Gastroesophageal sphincter (tissue), 4 donors: ENCODE data around the gene ITGB5. TPM values are rescaled to one million over a fixed set of nuclear protein-coding genes. Genes with fewer than 3 reads are reported as not detected.

Experiments used
- ATAC-seq: fragments of 150-250 bp; one replicate; pipeline ENCODE4 v1.9.1; 2016; ENCODE audit warnings: mild to moderate bottlenecking, moderate library complexity
- H3K27ac ChIP-seq, 4 donors: fragments of 200-600 bp; sonication (generic) in 3 of 4; 1 replicate in 3 of 4; 2 replicates in 1 of 4; pipeline ENCODE4 v1.5.1; 2016 to 2019
- H3K27me3 ChIP-seq: fragments of 200-600 bp; sonication (generic); one replicate; pipeline ENCODE4 v1.5.1; 2019
- H3K36me3 ChIP-seq, 2 donors: fragments of 200-600 bp; sonication (generic); one replicate each; pipeline ENCODE4 v1.5.1; 2019; ENCODE audit warnings: control low read depth in 1 of 2
- H3K4me1 ChIP-seq, 3 donors: fragments of 200-600 bp; sonication (generic); 1 replicate in 2 of 3; 2 replicates in 1 of 3; pipeline ENCODE4 v1.5.1; 2016 to 2019; ENCODE audit warnings: control low read depth in 2 of 3
- H3K4me3 ChIP-seq, 2 donors: fragments of 200-600 bp; sonication (generic); one replicate each; pipeline ENCODE4 v1.5.1; 2019; ENCODE audit warnings: mild to moderate bottlenecking in 1 of 2, moderate library complexity in 1 of 2
- H3K9me3 ChIP-seq, 3 donors: fragments of 200-600 bp; sonication (generic); one replicate each; pipeline ENCODE4 v1.5.1; 2017 to 2019; ENCODE audit warnings: control low read depth in 2 of 3
- EP300 ChIP-seq: sonication (generic); formaldehyde crosslinking; IDR thresholded peaks from one replicate; pipeline ENCODE4 v1.6.1; 2017; ENCODE audit warnings: antibody characterized with exemption, mild to moderate bottlenecking
- POLR2A ChIP-seq, 2 donors: fragments of 450-650 bp; IDR thresholded peaks; one replicate each; pipeline ENCODE4 v1.6.1; 2017; ENCODE audit warnings: antibody characterized with exemption in 2 of 2, mild to moderate bottlenecking in 2 of 2, moderate library complexity in 1 of 2
- POLR2AphosphoS5 ChIP-seq: sonication (generic); formaldehyde crosslinking; IDR thresholded peaks from one replicate; pipeline ENCODE4 v1.6.1; 2017; ENCODE audit warnings: antibody characterized with exemption
- whole genome bisulfite sequencing, 2 donors: methylation state at CpG; one replicate each; pipeline ENCODE4 v1.1.5; 2018; ENCODE audit warnings: low coverage in 1 of 2; 5-methylcytosine and 5-hydroxymethylcytosine counted together
- total RNA-seq, 4 donors: library from RNA; depleted of rRNA; stranded (reverse); fragments of >200 nt; gene quantifications; one replicate each; pipeline ENCODE4 v1.1.0, GENCODE V29; 2016
- TF ChIP-seq, protein P1 (sequence below), 4 experiments: fragments of 200-600 bp in 2 of 4; fragments of 450-650 bp in 2 of 4; sonication (generic) in 1 of 4; IDR thresholded peaks; one replicate each; pipeline ENCODE4 v1.5.1; 2017 to 2019; ENCODE audit warnings: antibody characterized with exemption in 4 of 4, mild to moderate bottlenecking in 2 of 4, moderate library complexity in 2 of 4

The ITGB5 gene
- total RNA-seq, 4 donors from 2014 or later: 125 to 312 (median 151) TPM

DNA sequence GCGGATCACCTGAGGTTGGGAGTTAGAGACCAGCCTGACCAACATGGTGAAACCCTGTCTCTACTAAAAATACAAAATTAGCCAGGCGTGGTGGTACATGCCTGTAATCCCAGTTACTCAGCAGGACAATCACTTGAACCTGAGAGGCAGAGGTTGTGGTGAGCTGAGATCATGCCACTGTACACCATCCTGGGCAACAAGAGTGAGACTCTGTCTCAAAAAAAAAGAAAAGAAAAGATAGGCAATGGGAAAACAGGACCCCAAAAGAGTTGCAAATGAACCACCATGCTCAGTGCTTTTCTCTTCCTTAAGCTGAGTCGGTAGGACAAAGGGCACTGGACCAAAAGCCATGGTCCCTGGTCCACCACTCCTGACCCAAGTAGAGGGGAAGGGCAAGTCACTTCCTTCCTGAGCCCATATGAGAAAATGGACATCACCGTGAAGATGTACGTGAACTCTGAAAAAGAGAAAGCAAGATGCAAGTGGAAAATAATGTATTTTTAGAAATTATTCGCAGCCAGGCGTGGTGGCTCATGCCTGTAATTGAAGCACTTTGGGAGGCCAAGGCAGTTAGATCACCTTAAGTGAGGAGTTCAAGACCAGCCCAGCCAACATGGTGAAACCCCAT lies 2.6 kb downstream of the ITGB5 start:
- Histone ChIP-seq H3K27me3 (no peaks in the 10 kb centered on the region), H3K27ac (peak overlapping the region in 1 of 4 donors; percentile 98), H3K4me3 (no peak overlapping the region), H3K4me1 (peaks cover 0 to 70% (median 8%) of the 10 kb centered on the region in 3 donors), H3K36me3 (peaks cover 0 to 8% of the 10 kb centered on the region in 2 donors), H3K9me3 (no peaks in the 10 kb centered on the region)
- no peak for TF ChIP-seq POLR2A (IDR thresholded peaks at IDR 0.05)
- TF ChIP-seq, protein P1, sequence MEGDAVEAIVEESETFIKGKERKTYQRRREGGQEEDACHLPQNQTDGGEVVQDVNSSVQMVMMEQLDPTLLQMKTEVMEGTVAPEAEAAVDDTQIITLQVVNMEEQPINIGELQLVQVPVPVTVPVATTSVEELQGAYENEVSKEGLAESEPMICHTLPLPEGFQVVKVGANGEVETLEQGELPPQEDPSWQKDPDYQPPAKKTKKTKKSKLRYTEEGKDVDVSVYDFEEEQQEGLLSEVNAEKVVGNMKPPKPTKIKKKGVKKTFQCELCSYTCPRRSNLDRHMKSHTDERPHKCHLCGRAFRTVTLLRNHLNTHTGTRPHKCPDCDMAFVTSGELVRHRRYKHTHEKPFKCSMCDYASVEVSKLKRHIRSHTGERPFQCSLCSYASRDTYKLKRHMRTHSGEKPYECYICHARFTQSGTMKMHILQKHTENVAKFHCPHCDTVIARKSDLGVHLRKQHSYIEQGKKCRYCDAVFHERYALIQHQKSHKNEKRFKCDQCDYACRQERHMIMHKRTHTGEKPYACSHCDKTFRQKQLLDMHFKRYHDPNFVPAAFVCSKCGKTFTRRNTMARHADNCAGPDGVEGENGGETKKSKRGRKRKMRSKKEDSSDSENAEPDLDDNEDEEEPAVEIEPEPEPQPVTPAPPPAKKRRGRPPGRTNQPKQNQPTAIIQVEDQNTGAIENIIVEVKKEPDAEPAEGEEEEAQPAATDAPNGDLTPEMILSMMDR (IDR thresholded peaks at IDR 0.05): no peak
- TF ChIP-seq EP300: no peak
- TF ChIP-seq POLR2AphosphoS5: no peak
- no peak for ATAC-seq
- WGBS, 2 donors: 68 to 77% methylated on average over 4 to 6 of the region's 7 CpGs

DNA sequence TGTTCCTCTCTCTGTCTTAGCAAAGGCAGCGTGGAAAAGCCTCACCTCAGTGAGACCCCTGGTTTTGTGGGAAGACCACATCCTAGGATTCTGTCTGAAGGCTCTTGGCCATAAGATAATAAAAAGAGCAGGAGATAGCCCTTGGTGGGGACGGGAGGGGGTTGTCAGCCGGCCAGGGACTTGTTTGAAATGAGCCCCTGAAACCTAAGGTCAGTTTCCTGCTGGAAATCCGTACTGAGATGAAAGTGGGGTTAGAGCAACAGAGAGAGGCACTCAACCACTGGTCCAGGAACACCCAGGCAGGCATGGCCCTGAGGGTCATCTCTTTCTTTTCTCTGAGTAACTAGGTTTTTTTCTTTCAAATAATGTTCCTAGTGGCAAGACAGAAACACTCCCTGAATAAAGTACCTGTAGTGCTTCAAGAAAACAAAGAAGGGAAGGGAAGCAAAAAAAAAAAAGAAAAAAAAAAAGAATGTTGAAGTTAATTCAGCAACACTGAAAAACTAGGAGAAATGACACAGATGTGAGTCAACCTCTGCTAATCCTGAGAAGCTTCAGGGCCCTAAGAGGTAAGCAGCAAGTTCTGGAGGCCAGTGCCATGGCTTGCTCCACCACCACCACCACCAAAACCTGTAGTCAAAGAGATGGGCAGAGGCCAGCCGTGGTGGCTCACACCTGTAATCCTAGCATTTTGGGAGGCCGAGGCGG lies 3.2 kb downstream of the ITGB5 start:
- ATAC-seq: no peak
- Histone ChIP-seq H3K27me3 (no peaks in the 10 kb centered on the region), H3K4me1 (peaks cover 6 to 76% (median 15%) of the 10 kb centered on the region in 3 donors), H3K9me3 (no peaks in the 10 kb centered on the region), H3K4me3 (no peak overlapping the region), H3K27ac (peak overlapping the region in 1 of 4 donors; percentile 25), H3K36me3 (peaks cover 0 to 8% of the 10 kb centered on the region in 2 donors)
- 75 to 100% methylated on average over 2 to 7 of the region's 7 CpGs for WGBS, 2 donors
- TF ChIP-seq, protein P1 (IDR thresholded peaks at IDR 0.05): no peak
- no peak for TF ChIP-seq EP300
- TF ChIP-seq POLR2AphosphoS5: no peak
- TF ChIP-seq POLR2A (IDR thresholded peaks at IDR 0.05): no peak

DNA sequence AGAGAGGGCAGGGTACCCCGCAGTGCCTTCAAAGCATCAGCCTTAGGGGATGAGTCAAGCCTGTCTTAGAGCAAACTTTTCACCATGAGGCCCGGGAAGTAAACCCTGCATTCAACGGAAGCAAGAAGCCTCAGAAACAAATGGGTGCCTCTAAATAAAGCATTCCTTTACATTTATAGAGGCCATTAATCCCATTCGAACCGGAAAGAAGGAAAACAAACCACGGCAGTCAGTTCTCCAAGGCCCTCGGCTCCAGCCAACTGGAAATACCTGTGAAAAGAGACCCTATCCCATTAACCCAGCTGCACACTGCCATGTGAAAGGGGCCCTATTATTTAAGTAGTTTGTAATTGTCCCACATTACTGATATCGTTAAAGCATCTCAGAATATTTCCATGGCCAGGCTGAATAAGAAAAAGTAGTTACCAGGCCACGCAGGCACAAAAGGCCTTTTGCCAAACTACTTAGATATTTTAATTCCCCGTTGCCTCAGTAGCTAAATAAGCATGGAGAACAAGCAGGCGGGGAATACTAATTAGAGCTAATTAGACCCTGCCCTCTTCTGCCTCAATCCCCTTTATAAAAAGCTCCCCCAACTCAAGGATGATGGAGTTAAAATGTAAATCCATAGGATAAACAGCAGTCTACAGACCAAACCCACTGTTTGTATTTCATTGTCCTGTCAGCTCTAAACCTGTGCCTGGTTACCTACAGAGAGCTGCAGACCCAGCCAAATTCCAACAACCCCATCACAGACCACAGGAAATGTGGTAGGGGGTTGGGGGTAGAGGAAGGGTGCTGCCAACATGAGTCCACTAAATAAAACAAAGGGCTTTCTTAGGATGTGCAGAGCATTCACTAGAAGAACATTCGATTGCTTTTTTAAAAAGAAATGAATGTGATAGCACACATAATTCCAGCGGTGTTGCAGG lies 4.1 kb downstream of the ITGB5 start:
- no peaks in the 10 kb centered on the region for H3K27me3 ChIP-seq
- H3K27ac ChIP-seq: peak overlapping the region in 1 of 4 donors; percentile 25
- H3K36me3 ChIP-seq: peaks cover 0 to 8% of the 10 kb centered on the region in 2 donors
- ATAC-seq: no peak
- H3K9me3 ChIP-seq: no peaks in the 10 kb centered on the region
- TF ChIP-seq EP300 (no peak), POLR2A (IDR thresholded peaks at IDR 0.05) (no peak), POLR2AphosphoS5 (no peak)
- TF ChIP-seq, protein P1 (IDR thresholded peaks at IDR 0.05): no peak
- no peak overlapping the region for H3K4me3 ChIP-seq
- H3K4me1 ChIP-seq: peaks cover 12 to 77% (median 21%) of the 10 kb centered on the region in 3 donors
- WGBS, 2 donors: 81 to 83% methylated on average over 11 to 13 of the region's 13 CpGs

DNA sequence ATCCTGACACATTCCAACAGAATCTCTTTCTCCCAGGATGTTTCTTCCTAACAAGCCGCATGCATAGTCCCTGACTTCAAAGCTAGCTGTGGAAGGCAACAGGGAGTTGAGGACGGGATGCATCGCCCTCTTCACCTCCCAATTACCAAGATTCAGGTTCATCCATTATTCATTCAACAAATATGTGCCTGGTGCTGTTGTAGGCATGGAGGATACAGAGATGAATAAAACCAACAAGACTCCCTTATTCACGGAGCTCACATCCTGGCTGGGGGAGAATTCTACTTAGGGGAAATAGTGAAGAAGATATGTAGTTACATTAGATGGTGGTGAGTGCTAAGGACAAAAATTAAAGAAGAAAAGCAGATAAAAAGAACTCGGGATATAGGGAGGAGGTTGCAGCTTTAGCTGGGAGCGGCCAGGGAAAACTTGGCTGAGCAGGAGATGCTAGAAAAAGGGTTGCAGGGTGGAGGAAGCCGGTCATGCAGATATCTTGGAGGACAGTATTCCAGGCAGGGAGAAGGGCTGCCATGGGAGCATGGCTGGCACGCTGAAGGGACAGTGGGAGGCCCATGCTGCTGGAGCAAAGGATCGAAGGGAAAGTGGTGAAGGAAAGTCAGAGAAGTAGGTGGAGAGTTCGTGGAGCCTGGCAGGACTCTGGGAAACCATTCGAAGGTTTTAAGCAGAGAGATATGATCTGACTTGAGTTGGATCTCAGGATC lies 5.0 kb downstream of the ITGB5 start:
- TF ChIP-seq, protein P1 (IDR thresholded peaks at IDR 0.05): no peak
- TF ChIP-seq POLR2AphosphoS5 (no peak), POLR2A (IDR thresholded peaks at IDR 0.05) (no peak), EP300 (no peak)
- Histone ChIP-seq H3K27me3 (no peaks in the 10 kb centered on the region), H3K36me3 (peaks cover 0 to 8% of the 10 kb centered on the region in 2 donors), H3K4me3 (no peak overlapping the region), H3K27ac (peak overlapping the region in 1 of 4 donors; percentile 20), H3K4me1 (peaks cover 14 to 79% (median 28%) of the 10 kb centered on the region in 3 donors), H3K9me3 (no peaks in the 10 kb centered on the region)
- WGBS, 2 donors: 73 to 85% methylated on average over 8 to 10 of the region's 11 CpGs
- no peak for ATAC-seq
